Fibroblast of skin of left biceps (primary cell): ENCODE measurements around the gene SEC23A.
"Not testable (repeated sequence)": the region's sequence is repeated elsewhere in the genome, so short reads cannot be mapped to it uniquely, and the experiment has no call there.

Source experiments
- DNase-seq, 2 experiments: peaks; one replicate each; pipeline ENCODE4 v3.0.0-alpha.2; 2013; ENCODE audit warnings: low read depth in 2 of 2

Gene SEC23A

DNA sequence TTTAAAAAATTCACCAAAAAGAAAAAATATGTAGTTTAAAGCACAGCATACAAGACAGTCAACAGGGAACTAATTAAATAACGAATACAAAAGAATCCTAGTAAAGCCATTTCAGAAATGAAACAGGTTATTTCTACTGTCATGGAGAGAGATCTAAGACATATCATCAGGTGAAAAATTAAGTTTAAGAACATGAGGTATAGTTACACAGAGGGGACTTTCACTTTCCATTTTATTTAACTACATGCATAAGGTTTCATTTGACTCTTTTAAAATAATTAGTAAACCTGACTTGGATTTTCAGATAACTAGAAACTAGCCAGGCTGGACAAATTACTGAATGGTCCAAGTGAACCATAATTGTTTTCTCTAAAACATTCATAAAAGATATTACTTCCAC, 11.3 kb downstream of the SEC23A start:
- no peak for DNase-seq

DNA sequence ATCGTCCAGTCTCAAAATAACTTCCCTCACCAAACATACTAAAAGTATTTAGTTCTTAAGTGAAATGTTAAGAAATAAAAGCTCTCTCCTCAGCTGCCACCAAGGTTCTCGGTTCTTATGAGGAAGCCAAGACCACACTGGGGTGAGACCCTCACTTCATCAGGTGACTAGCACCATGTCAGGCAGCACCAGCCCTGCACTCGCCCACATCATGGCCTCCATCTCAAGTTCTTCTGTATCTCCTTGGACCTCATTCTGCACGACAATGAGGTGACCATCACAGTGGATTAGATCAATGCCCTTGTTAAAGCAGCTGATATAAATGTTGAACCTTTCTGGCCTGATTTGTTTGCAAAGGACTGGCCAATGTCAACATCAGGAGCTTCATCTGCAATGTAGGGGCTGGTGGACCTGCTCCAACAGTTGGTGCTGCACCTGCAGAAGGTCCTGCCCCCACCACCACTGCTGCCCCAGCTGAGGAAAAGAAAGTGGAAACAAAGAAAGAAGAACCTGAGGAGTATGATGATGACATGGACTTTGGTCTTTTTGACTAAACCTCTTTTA, 12.4 kb downstream of the SEC23A start:
- DNase-seq, result no peak

DNA sequence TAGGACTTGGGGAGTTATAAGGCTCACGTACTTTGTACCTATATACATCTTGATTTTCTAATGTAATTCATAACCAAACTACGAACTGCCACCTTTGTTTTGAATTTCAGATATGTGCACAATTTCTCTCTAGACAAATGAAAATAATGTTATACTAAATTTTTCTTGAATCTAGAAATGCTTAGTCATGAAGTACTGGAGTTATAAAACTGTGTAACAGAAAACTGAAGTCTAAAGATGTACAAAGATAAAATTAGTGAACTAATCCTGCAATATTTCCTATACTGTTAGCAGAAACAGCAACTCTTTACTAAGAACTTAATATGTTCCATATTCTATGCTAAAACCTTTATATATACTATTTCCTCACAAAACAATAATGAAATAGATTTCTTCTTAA, 15.5 kb downstream of the SEC23A start:
- DNase-seq, result no peak

DNA sequence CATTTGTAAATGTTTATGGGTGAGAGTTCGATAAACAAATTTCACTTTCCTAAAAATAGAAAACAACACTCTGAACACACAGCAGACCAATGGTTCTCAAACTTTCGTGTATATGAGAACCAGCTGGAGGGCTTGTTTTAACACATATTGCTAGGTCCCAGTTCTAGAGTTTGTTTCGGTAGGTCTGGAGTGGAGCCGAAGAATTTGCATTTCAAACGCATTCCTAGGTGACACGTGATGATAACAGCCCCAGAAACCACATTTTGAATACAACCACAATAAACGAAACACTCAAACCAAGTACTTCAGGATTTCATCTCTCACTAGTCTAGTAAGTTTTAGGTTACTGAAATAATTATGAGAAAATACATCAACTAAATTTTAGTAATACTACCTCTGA, 17.1 kb downstream of the SEC23A start:
- no peak for DNase-seq

DNA sequence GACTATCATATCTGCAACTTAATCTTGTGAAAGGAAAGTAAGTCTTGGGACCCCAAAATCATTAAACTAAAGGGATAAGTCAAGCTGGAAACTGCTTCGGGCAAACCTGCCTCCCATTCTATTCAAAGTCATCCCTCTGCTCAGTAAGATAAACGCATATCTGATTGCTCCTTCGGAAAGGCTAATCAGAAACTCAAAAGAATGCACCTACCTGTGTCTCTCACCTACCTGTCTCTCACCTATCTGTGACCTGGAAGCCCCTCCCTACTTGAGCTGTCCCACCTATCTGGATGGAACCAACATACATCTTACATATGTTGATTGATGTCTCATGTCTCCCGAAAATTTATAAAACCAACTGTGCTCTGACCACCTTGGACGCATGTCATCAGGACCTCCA, 19.9 kb downstream of the SEC23A start:
- no peak for DNase-seq

DNA sequence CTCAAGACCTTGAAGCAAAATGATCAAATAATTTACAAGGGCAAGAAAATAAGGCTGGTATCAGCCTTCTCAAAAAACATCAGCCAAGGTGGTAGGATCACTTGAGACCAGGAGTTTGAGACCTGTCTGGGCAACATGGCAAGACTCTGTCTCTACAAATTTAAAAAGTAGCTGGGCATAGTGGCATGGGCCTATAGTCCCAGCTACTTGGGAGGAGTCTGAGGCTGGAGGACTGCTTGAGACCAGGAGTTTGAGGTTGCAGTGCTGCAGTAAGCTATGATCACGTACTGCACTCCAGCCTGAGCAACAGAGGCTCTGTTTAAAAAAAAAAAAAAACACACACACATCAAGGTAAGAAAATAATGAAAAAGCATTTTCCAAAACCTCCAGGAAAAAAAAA, 22.1 kb downstream of the SEC23A start:
- no peak for DNase-seq

DNA sequence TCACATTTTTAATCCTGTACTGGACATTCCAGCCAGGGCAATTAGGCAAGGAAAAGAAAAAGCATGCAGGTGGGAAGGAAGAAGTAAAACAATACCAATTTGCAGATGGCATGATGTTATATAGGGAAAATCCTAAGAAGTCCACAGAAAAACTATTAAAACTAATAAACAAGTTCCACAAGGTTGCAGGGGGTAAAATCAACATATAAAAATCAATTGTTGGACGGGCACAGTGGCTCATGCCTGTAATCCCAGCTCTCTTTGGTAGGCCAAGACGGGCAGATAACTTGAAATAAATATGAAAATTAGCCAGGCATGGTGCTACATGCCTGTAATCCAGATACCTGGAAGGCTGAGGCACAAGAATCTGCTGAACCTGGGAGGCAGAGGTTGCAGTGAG, 31.9 kb downstream of the SEC23A start:
- no peak for DNase-seq

DNA sequence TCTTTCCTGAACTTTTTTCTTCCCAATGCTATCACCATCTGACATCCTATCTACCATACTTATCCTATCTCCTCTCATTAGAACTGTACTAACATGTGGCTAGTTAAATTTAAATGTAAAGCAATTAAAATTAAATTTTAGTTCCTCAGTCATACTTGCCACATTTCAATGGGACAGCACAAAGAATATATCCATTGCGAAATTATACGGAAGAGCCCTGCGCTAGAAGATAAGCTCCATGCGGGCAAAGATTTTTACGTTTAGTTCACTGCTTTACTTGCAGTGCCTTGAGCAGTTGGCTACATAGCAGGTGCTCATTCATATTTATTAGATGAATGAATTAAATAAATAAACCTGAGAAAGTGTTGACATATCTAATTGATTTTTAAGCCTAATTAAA, 33.1 kb downstream of the SEC23A start:
- no peak for DNase-seq

DNA sequence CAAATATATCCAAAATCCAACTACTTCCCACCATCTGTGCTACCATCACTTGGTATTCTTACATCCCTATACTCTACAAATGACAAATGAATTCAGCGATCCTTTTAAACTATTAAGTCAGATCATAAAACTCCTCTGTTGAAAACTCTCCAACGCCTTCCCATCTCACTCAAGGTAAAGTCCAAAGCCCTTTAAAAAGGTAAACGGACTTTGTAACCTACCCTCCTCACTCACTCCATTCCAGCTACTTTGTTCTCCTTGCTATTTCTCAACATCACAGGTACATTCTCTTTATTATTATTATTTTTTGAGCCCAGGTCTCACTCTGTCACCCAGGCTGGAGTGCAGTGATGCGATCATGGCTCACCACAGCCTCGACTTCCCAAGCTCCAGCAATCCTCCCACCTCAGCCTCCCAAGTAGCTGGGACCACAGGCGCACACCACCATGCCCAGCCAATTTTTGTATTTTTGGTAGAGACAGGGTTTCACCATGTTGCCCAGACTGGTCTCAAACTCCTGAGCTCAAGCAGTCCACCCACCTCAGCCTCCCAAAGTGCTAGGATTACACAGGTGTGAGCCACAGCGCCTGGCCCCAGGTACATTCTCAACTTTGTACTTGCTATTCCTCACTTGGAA, 33.7 kb downstream of the SEC23A start:
- not testable (repeated sequence) for DNase-seq

DNA sequence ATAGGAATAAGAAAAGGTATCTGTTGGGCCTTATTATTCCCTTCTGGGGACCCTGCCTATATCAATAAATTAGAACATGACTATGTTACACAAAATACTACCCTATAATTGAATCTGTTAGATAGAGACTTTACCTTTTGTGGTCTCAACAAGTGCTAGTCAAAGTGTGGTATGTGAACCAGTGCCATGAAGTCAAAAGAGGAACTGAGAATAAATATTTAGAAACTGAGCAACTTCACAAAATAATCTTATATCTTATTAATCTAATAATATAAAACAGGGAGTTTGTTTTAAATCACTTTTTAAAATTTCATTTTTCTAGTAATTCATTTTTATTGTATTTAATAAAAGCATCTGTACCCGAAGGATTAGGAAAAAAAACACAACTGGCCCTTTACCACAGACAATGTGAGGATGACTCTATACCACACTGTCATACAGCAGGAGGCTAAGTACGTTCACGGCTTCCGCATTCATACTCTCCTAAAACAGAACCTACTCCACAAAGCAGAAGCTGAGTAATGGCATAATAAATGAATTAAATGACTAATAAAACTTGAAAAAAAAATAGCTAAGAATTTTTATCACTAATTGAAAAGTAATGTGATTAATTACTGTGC, 42.1 kb downstream of the SEC23A start:
- no peak for DNase-seq

DNA sequence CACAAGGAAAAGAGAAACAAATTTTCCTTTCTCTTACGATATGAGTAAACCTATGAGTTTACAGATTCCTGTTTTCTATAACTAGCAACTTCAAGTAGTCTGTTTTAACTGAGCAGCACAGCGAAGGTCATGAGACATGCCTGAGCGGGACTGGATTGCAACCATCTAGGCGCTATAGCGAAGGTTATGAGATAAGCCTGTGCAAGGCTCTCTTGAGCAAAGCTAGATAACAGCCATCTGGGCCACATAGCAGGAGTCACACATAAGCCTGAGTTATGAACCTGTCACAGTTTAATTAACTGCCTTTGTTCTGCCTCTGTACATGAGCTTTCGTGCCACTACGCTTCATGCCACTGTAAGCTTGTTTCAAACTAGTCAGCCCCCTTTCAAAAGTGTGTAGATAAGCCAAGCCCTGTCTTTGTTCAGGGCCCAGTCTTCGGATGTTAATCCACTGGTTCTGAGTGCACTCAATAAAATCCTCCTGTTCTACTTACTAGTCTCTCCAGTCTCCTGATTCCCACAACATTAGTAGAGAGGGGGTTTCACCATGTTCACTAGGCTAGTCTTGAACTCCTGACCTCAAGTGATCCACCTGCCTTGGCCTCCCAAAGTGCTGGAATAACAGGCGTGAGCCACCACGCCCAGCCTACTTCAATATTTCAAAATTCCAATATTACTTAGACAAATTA, 47.1 kb downstream of the SEC23A start:
- DNase-seq, result no peak

DNA sequence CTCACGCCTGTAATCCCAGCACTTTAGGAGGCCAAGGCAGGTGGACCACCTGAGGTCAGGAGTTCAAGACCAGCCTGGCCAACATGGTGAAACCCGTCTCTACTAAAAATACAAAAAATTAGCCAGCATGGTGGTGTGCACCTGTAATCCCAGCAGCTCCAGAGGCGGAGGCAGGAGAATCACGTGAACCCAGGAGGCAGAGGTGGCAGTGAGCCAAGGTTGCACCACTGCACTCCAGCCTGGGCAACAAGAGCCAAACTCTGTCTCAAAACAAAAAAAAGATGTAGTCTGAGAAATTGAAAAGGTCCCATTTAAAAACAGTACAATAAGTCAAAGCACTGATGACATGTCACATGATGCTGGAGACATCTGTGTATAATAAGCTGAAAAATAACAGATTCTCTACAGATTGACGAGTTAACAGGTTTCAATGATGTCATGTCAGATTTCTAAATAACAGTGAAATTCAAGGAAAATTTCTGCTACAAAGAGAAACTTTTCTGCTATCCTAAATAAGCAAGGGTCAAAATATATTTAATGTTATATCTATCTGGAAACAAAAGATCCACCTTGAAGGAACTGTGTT, 50.1 kb downstream of the SEC23A start:
- not testable (repeated sequence) for DNase-seq

DNA sequence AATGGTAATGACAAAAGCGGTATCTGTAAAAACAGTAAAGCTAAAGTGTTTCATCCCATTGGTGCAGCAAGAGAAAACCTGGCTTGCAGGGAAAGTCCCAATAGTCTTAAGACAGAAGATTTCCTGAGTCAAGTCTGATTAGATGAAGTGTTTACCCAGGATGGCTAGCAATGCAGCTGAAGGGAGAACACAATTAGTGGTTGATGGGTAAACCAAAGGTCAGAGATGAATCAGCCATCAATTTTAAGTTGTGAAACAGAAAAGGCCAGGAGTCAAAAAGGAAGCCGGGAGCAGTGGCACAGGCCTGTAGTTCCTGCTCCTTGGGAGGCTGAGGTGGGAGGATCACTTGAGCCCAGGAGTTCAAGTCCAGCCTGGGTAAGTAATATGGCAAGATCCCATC, 52.6 kb downstream of the SEC23A start:
- DNase-seq, result no peak

DNA sequence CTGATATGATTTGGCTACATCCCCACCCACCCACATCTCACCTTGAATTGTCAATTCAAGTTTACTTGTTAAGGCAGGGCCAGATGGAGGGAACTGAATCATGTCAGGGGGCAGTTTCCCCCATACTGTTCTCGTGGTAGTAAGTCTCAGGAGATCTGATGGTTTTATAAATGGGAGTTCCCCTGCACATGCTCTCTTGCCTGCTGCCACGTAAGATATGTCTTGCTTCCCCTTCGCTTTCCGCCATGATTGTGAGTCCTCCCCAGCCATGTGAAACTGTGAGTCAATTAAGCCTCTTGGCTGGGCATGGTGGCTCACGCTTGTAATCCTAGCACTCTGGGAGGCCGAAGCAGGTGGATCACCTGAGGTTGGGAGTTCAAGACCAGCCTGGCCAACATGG, 57.1 kb downstream of the SEC23A start:
- DNase-seq, result not testable (repeated sequence)

DNA sequence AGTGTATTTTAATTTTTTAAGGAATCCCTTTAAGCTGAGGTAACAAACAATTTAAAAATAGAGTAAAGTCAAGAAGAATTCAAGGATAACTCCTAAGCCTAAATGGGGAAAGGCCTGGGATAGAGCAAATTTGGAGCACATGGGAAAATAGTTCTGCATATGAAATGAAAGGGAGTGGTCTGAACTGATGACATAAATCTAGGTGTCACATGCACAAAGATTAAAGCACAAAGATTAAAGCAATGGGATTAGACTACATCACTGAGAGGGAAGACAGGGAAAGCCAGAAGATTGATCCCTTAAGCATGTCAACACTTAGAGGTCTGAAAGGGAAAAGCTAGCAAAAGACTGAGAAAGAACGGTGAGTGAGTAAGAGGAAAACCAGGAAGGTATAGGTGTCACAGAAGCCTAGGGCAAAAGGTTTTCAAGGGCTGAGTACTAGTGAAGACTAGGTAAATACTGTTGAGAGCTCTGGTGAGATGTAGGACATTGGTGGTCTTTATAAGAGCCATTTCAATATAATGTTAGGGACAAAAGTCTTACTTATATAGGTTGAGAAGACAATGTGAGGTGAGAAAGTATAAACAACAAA, 59.6 kb downstream of the SEC23A start:
- DNase-seq, result no peak

DNA sequence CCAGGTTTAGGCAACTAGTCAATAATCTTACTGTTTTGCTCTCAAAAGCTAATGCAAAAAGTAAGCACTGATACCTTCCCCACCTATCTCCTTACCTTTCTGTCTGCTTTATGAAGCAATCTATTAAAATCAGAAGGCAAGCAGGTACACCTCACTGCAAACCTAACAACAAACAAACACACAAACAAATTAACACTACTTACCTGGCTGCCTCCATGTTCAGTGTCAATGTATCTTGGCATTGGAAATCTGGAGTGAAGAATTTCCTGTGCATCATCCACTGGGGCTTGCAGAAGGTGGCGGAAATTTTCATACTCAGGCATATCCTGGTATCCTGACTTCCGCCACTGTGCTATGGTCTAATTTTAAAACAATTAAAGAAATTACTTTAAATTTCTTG, 62.5 kb downstream of the SEC23A start:
- no peak for DNase-seq

DNA sequence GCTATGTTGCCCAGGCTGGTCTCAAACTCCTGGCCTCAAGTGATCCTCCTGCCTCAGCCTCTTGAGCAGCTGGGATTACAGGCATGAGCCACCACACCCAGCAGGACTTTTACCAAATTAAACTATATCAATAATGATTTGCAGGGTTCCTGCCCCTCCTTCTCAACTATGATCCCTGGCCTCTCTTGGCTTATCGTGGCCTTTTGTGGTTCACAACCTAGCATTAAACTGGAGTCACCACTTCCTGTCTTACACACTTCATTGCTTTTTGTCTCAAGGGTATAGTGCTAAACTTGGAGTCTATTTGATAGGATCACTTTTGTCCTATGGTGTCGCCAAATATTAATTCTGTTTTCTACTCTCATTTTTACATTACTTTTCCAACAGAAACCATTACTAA, 64.5 kb downstream of the SEC23A start:
- no peak for DNase-seq

DNA sequence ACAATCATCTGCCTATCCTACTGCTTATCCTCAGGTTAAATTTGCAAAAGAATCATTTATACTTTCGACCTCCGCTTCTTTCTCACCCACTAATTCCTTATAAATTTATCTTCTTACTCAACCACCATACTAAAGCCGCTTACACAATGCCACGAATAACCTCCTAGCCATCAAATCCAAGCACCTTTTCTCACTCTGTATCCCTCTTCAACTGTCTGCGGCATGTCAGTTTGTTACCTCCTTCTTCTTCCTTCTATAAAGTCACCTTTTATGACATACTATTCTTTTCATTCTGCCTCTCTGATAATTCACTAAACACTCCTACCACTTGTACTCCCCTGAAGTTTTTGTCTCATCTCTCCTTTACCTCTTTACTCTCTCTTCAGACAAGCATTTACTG, 66.3 kb downstream of the SEC23A start:
- no peak for DNase-seq

DNA sequence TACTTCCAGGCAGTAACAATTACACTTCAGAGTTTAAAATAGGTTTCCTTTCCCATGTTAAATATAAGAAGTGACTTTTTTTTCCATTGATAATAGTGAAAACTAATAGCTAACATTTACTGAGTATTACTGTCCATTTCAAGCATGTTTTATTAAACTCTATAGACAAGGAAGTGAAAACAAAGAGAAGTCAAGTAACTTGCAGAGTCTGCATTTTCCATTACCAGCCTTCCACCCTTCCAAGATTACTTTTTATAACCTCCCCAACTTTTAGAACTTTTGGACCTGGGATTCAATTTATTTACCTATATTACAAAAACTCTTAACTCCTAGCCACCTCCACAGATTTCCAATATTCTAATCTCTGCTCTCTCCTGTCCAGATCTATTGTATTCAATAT, 67.7 kb downstream of the SEC23A start:
- DNase-seq, result no peak

DNA sequence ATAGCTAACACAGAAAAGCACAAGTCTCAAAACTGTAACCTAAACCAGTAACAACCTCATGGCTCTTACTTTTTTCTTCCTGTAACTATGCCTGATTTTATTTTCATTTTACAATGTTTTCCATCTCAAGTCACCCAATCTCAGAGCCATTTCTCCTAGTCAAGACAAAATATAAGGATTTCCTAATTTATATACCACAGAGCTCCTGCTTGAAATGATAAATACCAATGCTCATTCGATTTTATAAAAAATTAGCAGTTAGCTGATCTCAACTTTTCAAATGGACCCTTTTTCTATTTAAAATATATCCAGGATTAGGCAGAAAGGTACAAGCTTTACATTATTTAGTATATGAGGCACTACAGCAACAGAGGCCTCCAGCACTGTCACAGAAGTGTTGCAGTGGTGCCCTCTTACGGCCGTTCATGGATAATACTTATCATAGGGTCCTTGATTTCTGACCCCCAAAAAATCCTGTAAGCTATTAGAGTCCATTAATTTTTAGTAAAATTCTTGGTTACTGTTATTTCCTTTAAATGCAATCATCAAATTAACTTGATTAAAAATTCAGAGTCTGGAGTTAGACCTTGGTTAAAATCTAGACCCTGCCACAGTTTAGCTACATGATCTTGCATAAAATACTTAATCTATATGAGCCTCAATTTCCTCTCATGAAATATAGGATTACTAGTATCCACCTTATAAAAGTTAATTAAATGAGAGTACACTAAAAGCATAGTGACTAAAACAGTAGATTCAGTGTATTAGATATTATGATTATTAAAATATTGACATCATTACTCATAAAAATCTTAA, 68.3 kb downstream of the SEC23A start:
- no peak for DNase-seq

DNA sequence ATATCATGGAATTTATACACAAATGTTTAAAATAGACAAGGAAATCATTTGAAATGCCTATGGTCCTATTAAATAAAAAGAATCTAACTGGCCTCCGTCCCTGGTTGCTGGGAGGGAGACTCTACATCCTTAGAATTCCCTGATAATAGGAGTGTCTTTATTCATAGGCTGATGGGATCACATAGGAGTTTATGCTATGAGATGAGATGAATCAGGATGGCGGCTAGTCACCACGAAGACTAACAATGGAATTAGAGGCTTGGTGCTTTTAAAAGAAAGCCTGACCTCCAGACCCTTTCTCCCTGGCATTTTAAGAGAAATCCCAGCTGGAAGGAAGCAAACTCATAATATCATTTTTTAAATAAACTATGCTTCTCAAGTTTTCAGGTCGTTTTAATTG, 69.7 kb downstream of the SEC23A start:
- DNase-seq, result no peak
